Fibroblast of mammary gland (primary cell): ENCODE results near the gene BASP1.

Experiments used
- DNase-seq: peaks from one replicate; pipeline ENCODE4 v3.0.0-alpha.2; 2010; ENCODE audit warnings: low read depth
- H3K4me3 ChIP-seq: 2 replicates; pipeline ENCODE4 v1.5.1; 2011; ENCODE audit warnings: low read depth, mild to moderate bottlenecking, low read length, moderate library complexity; ENCODE audit not compliant: control insufficient read depth
- TF ChIP-seq, protein P1 (sequence below): conservative IDR thresholded peaks from 2 replicates; pipeline ENCODE4 v1.5.1; 2011; ENCODE audit warnings: low read depth, low read length, inconsistent platforms; ENCODE audit not compliant: control insufficient read depth, insufficient read depth

Gene BASP1, protein sequence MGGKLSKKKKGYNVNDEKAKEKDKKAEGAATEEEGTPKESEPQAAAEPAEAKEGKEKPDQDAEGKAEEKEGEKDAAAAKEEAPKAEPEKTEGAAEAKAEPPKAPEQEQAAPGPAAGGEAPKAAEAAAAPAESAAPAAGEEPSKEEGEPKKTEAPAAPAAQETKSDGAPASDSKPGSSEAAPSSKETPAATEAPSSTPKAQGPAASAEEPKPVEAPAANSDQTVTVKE

DNA sequence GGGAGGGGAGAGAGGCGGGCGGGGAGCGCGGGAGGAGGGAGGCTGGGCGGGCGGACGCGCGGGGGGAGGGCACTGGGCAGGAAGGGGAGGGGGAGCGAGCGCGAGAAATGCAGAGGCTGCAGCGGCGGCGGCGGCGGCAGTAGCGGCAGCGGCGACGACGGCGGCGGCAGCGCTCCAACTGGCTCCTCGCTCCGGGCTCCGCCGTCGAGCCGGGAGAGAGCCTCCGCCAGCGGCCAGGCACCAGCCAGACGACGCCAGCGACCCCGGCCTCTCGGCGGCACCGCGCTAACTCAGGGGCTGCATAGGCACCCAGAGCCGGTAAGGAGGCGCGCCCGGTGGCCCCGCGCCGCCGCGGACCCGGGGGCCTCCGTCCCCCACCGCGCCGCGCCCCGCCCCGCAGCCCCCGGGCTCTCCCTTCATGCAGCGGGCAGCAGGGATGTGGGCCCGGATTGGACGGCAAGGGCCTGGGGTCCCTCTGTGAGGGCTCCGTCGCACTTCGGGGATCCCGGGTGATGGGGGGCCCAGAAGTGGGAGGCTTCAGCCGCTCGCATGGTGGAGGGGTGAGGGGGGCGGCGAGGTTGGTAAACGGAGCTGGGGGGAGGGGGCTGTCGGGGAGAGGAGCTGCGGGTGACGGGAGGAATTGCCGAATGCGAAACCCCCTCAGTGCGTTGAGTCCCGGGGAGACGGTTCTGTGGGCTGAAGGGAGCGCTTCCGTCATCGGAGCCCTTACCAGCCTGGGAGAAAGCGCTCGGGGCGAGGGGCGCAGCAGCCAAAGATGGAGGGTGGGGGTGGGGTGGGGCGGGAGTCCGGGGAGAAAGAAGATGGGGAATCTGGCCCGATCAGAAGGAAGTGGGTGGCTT lies at the start of gene BASP1:
BASP1 (plus strand) TSS at position 139 of the 860 bp plus-strand sequence. CDS start 57,586 bp downstream, outside the sequence.
- DNase-seq: peak; percentile 61
- TF ChIP-seq, protein P1, sequence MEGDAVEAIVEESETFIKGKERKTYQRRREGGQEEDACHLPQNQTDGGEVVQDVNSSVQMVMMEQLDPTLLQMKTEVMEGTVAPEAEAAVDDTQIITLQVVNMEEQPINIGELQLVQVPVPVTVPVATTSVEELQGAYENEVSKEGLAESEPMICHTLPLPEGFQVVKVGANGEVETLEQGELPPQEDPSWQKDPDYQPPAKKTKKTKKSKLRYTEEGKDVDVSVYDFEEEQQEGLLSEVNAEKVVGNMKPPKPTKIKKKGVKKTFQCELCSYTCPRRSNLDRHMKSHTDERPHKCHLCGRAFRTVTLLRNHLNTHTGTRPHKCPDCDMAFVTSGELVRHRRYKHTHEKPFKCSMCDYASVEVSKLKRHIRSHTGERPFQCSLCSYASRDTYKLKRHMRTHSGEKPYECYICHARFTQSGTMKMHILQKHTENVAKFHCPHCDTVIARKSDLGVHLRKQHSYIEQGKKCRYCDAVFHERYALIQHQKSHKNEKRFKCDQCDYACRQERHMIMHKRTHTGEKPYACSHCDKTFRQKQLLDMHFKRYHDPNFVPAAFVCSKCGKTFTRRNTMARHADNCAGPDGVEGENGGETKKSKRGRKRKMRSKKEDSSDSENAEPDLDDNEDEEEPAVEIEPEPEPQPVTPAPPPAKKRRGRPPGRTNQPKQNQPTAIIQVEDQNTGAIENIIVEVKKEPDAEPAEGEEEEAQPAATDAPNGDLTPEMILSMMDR: no peak
- peak within 1 kb of the TSS; percentile 84 for H3K4me3 ChIP-seq

DNA sequence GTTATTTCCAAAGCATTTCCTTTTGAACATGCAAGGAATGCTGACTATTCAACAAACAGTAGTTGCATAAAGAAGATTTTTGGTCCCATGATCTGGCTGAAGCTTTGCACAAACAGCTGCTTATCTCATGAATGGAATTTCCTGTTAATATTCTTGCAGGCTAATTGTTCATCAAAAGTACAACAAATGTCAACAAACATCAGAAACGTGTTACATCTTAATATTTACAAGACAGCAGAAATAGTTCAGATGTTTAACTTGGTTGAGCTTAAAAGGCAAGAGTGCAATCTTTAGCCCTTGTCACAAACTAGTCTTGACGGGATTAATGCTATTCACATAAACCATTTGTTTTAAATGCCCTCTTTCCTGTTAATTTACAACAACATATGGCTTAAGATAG lies 47.9 kb upstream of the BASP1 start:
- TF ChIP-seq, protein P1: no peak
- H3K4me3 ChIP-seq: no peak overlapping the region
- DNase-seq: no peak

DNA sequence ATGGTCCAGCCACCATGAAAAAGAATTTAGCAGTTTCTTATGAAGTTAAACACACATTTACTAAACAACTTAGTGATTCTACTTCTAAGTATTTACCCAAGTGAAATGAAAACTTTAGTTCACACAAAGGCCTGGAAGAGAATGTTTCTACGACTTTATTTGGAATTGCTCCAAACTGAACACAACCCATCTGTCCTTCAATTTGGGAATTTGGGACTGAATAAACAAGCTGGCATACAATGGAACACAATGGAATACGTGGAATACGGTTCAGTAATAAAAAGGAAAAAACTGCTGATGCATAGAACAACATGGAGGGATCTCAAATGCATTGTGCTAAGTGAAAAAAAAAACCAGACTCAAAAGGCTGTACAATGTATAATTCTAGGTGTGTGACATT lies 44.6 kb upstream of the BASP1 start:
- TF ChIP-seq, protein P1: no peak
- no peak overlapping the region for H3K4me3 ChIP-seq
- DNase-seq: no peak

DNA sequence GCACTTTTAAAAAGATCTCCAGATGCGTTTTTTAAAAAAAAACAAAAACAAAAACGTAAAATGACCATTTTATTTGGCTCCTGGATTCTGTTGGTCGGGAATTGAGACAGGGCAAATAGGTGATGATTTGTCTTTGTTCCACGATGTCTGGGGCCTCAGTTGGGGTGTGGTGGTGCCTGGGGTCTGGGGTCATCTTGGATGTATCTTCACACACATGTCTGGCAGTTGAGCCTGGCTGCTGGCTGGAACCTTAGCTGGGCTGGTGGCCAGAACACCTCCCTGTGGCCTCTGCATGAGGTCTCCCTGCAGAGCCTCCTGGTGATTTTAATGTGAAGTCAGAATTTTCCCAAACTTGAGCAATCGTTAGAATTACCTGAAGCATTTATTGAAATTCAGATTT lies 42.5 kb upstream of the BASP1 start:
- TF ChIP-seq, protein P1: no peak
- H3K4me3 ChIP-seq: no peak overlapping the region
- DNase-seq: no peak

DNA sequence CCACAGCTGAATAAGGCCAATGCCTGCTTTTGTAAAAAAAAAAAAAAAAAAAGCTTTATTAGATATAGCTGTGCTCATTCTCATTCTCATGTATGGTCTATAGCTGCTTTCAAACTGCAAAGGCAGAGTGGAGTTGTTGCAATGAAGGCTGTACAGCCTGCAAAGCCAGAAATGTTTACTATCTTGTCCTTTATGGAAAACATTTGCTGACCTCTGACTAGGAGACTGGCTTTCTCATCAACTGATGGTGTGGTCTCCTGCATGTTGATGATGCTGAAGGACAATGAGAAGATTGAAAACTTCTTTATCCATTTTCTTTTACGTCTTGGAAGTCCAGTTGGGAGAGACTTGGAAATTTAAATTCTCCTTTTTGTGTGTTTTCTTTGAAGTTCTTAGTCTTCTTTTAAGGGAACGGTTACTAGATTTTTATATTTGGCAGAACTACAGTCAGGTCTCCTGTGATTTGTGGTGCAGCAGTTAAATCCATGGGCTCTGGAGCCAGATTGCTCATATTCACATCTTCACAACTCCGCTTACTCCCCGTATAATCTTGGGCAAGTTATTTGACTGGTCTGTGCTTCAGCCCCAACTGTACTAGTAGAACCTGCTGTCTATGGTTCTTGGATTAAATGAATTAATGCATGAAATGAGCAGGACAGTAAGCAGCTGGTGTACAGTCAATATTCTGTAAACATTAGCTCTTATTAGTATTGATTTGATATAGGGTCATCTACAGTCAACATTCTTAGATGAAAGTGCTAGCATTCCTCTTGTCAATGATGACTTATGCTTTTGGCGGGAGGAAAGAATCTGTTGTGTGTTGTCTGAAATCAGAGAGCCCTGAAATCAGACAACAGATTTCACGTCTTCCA lies 39.7 kb upstream of the BASP1 start:
- DNase-seq: no peak
- TF ChIP-seq, protein P1: no peak
- H3K4me3 ChIP-seq: no peak overlapping the region

DNA sequence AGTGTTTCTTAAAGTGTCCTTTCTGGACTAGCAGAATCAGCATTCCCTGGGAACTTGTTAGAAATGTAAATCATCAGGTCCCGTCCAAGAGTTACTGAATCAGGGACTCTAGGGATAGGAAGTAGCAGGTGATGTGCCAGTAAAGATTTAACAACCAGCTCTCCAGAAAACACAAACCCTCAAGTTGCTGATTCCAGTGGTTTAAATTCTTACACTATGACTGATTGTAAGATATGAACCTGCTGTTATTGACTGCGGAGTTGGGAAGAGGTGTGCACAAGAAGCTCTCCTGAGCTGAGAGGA lies 39.1 kb upstream of the BASP1 start:
- TF ChIP-seq, protein P1: no peak
- H3K4me3 ChIP-seq: no peak overlapping the region
- no peak for DNase-seq
